HepG2 (cell line): ENCODE measurements around the gene ADGRE2. TPM values are rescaled to one million over a fixed set of nuclear protein-coding genes. Genes with fewer than 3 reads are reported as not detected.

ENCODE experiments used
- ATAC-seq: fragments of 200-7000 bp; cut with Tn5 transposase; 3 replicates; pipeline ENCODE4 v1.9.1; 2020; ENCODE audit warnings: mild to moderate bottlenecking, moderate library complexity
- BruUV-seq: library from RNA; stranded (reverse); fragments of 400-500 nt; replicated peaks from 2 replicates; lab custom pipeline; 2021; lab: Mats Ljungman, UMichigan
- CTCF ChIA-PET: fragments of 300-600 bp; formaldehyde crosslinking; extraction: SDS; loops from one replicate; lab custom pipeline; 2021; ENCODE audit warnings: low total read pairs, inconsistent platforms, low intra/inter-chr PET ratio; lab: Yijun Ruan, JAX
- POLR2A ChIA-PET: fragments of 350-600 bp; sonication (Branson Sonifier 250); formaldehyde crosslinking; loops from one replicate; lab custom pipeline; 2020; ENCODE audit warnings: antibody characterized with exemption, inconsistent platforms; lab: Yijun Ruan, JAX
- DNase-seq: peaks from one replicate; pipeline ENCODE4 v3.0.0-alpha.2; 2015; ENCODE audit warnings: low spot score
- FAIRE-seq: peaks from 3 replicates; lab custom pipeline; 2011; peaks lifted over from hg19 to GRCh38; lab: Jason Lieb, UNC
- H2AFZ ChIP-seq: one replicate; pipeline ENCODE4 v1.6.1; 2011; ENCODE audit warnings: low read length, inconsistent platforms
- H3K27ac ChIP-seq: fragments of 300-600 bp; 3 replicates; pipeline ENCODE4 v1.8.0; 2011; ENCODE audit warnings: mixed run types, mild to moderate bottlenecking, mixed read lengths, low read length, inconsistent platforms; ENCODE audit not compliant: insufficient read depth; ENCODE audit errors: extremely low read length
- H3K27me3 ChIP-seq, 2 experiments: fragments of 200-600 bp in 1 of 2; 2 replicates in 1 of 2; 3 replicates in 1 of 2; pipeline versions ENCODE4 v1.6.0 to v1.8.0; 2011; ENCODE audit warnings: low read length in 2 of 2, mild to moderate bottlenecking in 2 of 2, moderate library complexity in 2 of 2, inconsistent platforms in 1 of 2; ENCODE audit not compliant: insufficient read depth in 2 of 2, control insufficient read depth in 1 of 2
- H3K36me3 ChIP-seq, 2 experiments: fragments of 200-600 bp in 1 of 2; replicated peaks in 1 of 2; 2 replicates in 1 of 2; 3 replicates in 1 of 2; pipeline versions ENCODE4 v1.5.1 to v1.8.0; 2011; ENCODE audit warnings: low read length in 2 of 2, inconsistent platforms in 1 of 2; ENCODE audit not compliant: insufficient read depth in 2 of 2, control insufficient read depth in 1 of 2
- H3K4me1 ChIP-seq: 2 replicates; pipeline ENCODE4 v1.5.1; 2012; ENCODE audit warnings: low read length, inconsistent platforms; ENCODE audit not compliant: insufficient read depth
- H3K4me2 ChIP-seq: 2 replicates; pipeline ENCODE4 v1.6.0; 2011; ENCODE audit warnings: low read depth, low read length, inconsistent platforms
- H3K4me3 ChIP-seq, 3 experiments: fragments of 200-600 bp in 1 of 3; sonication (generic), shearing (Covaris generic) in 1 of 3; replicated peaks in 1 of 3; 2 replicates each; pipeline ENCODE4 v1.5.1; 2011 to 2016; ENCODE audit warnings: low read length in 3 of 3, inconsistent platforms in 2 of 3, low read depth in 2 of 3, mild to moderate bottlenecking in 2 of 3, control low read depth in 1 of 3, mixed read lengths in 1 of 3; ENCODE audit not compliant: insufficient read depth in 1 of 3
- H3K79me2 ChIP-seq: one replicate; pipeline ENCODE4 v1.6.1; 2011; ENCODE audit warnings: low read length, inconsistent platforms; ENCODE audit not compliant: insufficient read depth
- H3K9ac ChIP-seq: 2 replicates; pipeline ENCODE4 v1.6.0; 2011; ENCODE audit warnings: mild to moderate bottlenecking, low read depth, low read length, inconsistent platforms; ENCODE audit not compliant: insufficient read depth
- H3K9me3 ChIP-seq: 2 replicates; pipeline ENCODE4 v1.5.1; 2012; ENCODE audit warnings: mild to moderate bottlenecking, low read length
- H4K20me1 ChIP-seq: 2 replicates; pipeline ENCODE4 v1.6.0; 2011; ENCODE audit warnings: inconsistent platforms, mild to moderate bottlenecking, low read length, moderate library complexity; ENCODE audit not compliant: insufficient read depth
- ATM ChIP-seq: fragments of 450-650 bp; IDR thresholded peaks from 2 replicates; pipeline ENCODE4 v1.7.1; 2017; ENCODE audit warnings: mild to moderate bottlenecking, borderline replicate concordance
- HNRNPK ChIP-seq: fragments of 200-400 bp; formaldehyde crosslinking; IDR thresholded peaks from 2 replicates; pipeline ENCODE4 v1.6.1; 2018; ENCODE audit warnings: low read length, low read depth, moderate library complexity, mild to moderate bottlenecking; ENCODE audit not compliant: poor library complexity, severe bottlenecking
- JUNB ChIP-seq: sonication (generic); formaldehyde crosslinking; IDR thresholded peaks from 2 replicates; pipeline ENCODE4 v1.8.0; 2022; ENCODE audit warnings: missing genetic modification reagents, mild to moderate bottlenecking, borderline replicate concordance
- KDM5A ChIP-seq: fragments of 200-600 bp; sonication (generic); IDR thresholded peaks from 2 replicates; pipeline ENCODE4 v1.7.0; 2018; ENCODE audit warnings: antibody characterized with exemption, mild to moderate bottlenecking, low read length, borderline replicate concordance
- NCOR1 ChIP-seq: fragments of 200-600 bp; sonication (generic); IDR thresholded peaks from 2 replicates; pipeline ENCODE4 v1.7.0; 2017; ENCODE audit warnings: antibody characterized with exemption, low read length, borderline replicate concordance
- ZFP36 ChIP-seq: fragments of 150-350 bp; IDR thresholded peaks from 2 replicates; pipeline ENCODE4 v1.6.1; 2018; ENCODE audit warnings: borderline replicate concordance, low read length, low read depth; ENCODE audit not compliant: partially characterized antibody
- ZNF143 ChIP-seq: sonication (generic); formaldehyde crosslinking; IDR thresholded peaks from 2 replicates; pipeline ENCODE4 v1.4.0; 2020; ENCODE audit warnings: missing genetic modification reagents
- ZNF629 ChIP-seq: sonication (generic); formaldehyde crosslinking; conservative IDR thresholded peaks from 2 replicates; pipeline ENCODE4 v1.5.0; 2020; ENCODE audit warnings: missing genetic modification reagents
- ZSCAN9 ChIP-seq: IDR thresholded peaks from 2 replicates; pipeline ENCODE4 v1.6.1; 2016; ENCODE audit warnings: borderline replicate concordance
- WGBS: methylation state at CpG from one replicate; pipeline ENCODE4 v1.1.6; 2017; ENCODE audit warnings: low lambda C conversion rate; 5-methylcytosine and 5-hydroxymethylcytosine counted together
- in situ Hi-C: cut with HindIII; loops from 2 replicates; pipeline ENCODE4 v1.10.0; 2017; ENCODE audit warnings: low pct_unique_long_range_greater_than_20kb; ENCODE audit not compliant: extremely low pct_ligation_motif_present
- intact Hi-C: fragments of 100-400 bp; cut with micrococcal nuclease; formaldehyde crosslinking; loops from one replicate; pipeline ENCODE4 v1.10.0; 2022; ENCODE audit not compliant: unreplicated experiment
- polyA plus RNA-seq, 8 experiments: library from polyadenylated mRNA; depleted of rRNA in 3 of 8; stranded (reverse) in 7 of 8; unstranded in 1 of 8; fragments of >200 nt; fragmentation: Illumina TruSeq in 4 of 8; extraction: Trizol in 4 of 8; gene quantifications; 2 replicates each; pipeline versions ENCODE4 v1.2.1 to v1.2.3, GENCODE V29; 2011 to 2016; ENCODE audit warnings: low read depth in 4 of 8, missing spikeins in 1 of 8, mixed read lengths in 1 of 8; ENCODE audit not compliant: insufficient read depth in 1 of 8
- total RNA-seq, 5 experiments: library from RNA; depleted of rRNA; stranded (reverse); fragments of >200 nt; fragmentation: Illumina TruSeq; extraction: Trizol; gene quantifications; 2 replicates each; pipeline ENCODE4 v1.2.3, GENCODE V29; 2016; ENCODE audit warnings: low read depth in 1 of 5
- TF ChIP-seq, protein P1 (sequence below): sonication (generic); formaldehyde crosslinking; IDR thresholded peaks from 2 replicates; pipeline ENCODE4 v1.4.0; 2020; ENCODE audit warnings: missing genetic modification reagents, borderline replicate concordance
- TF ChIP-seq, protein P2 (sequence below): sonication (generic); formaldehyde crosslinking; IDR thresholded peaks from 2 replicates; pipeline ENCODE4 v1.4.0; 2020; ENCODE audit warnings: missing genetic modification reagents
- TF ChIP-seq, protein P3 (sequence below): sonication (generic); formaldehyde crosslinking; IDR thresholded peaks from 2 replicates; pipeline ENCODE4 v1.4.0; 2020; ENCODE audit warnings: missing genetic modification reagents, borderline replicate concordance
- TF ChIP-seq, protein P4 (sequence below), 2 experiments: sonication (generic) in 1 of 2; formaldehyde crosslinking in 1 of 2; IDR thresholded peaks; 2 replicates each; pipeline versions ENCODE4 v1.5.1 to v1.6.1; 2011 to 2020; ENCODE audit warnings: borderline replicate concordance in 1 of 2, low read depth in 1 of 2, low read length in 1 of 2, mild to moderate bottlenecking in 1 of 2, missing genetic modification reagents in 1 of 2, moderate library complexity in 1 of 2

ADGRE2 gene
- total and polyA plus RNA-seq, 2 of the 13 experiments (the other 11 are each of a cell fraction or from before 2014, with no cell fraction given), result 0.04 TPM; not detected in 1

DNA sequence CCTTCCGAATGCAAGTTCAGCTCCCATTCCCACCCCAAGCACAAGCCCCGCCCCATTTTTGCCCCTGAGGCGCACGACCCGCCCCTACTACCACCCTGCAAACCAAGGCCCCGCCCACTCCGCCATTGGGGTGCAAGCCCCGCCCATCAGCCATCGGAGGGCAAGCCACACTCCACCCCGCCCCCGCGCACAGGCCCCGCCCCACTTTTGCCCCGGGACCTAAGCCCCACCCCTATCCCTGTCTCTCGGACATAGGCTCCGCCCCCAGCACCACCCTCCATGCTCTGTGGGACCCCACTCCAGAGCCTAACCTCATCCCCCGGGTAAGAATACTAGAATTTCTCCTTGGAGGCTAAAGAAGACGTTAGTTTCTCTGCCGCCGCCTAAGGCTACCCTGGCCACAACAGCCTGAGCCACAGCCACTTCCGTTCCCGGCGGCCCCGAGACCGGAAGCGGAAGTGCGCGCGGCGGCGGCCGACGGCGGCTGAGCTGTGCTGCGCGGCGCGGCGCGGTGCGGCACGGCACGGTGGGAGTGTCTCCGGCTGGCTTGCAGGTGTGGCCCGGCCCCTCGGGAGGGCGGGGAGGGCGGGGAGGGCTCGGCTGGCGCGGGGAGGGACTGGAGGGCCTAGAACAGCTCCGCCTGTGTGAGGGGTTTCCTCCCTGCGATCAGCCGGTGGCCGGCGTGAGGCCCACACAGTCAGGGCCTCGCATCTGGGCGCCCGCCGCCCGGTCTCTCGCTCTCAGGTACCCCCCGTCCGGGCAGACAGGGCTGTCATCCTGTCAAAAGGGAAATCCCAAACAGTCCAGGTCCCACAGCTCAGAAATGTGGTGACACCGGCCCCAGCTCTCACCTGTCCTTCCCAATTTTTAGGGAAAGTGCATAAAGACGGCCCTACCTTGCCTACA, 88.5 kb downstream of the ADGRE2 start, which contains the start of gene ZNF333:
TSS of gene ZNF333 (plus strand) at position 451 of the 906 bp plus-strand sequence. CDS start 3,444 bp downstream, outside the sequence.
- Histone ChIP-seq H2AFZ (no peak within 1 kb of the TSS), H3K4me2 (peak within 1 kb of the TSS; percentile 70), H3K79me2 (no peaks in the 10 kb centered on the region), H3K27ac (peak within 1 kb of the TSS; percentile 94), H3K9ac (peak within 1 kb of the TSS; percentile 82), H3K4me3 (peak within 1 kb of the TSS; percentile 67 to 91 (median 77)), H3K27me3 (no peaks in the 10 kb centered on the region), H4K20me1 (no peaks in the 10 kb centered on the region), H3K9me3 (no peaks in the 10 kb centered on the region), H3K36me3 (peaks cover 0 to 3% of the 10 kb centered on the region in 2 experiments; a peak in 1 of 5 replicates), H3K4me1 (peaks cover 9% of the 10 kb centered on the region)
- intact Hi-C loops, result no loop called here
- ATAC-seq (peak; percentile 99), DNase-seq (peak; percentile 75), FAIRE-seq (no peak)
- BruUV-seq, result no TSS peak
- in situ Hi-C loops, result loop anchor here (5.0 kb wide), 1 partner anchor 118 kb away; the partner anchor contains the start of gene NDUFB7
- ChIA-PET CTCF (interaction anchor here (0.9 to 1.1 kb wide), 2 partner anchors 115 to 116 kb away, joined by 3 to 4 read pairs; no protein-coding TSS in a partner anchor), POLR2A (interaction anchor here (0.6 to 2.7 kb wide), 7 partner anchors 14 to 758 kb away, joined by 3 to 40 read pairs (median 5); partner anchors contain the start of genes DNAJB1 and NDUFB7)
- 6% methylated on average over 26 of the region's 66 CpGs for WGBS
- TF ChIP-seq JUNB (CRISPR knock-in tag), result no peak
- TF ChIP-seq, protein P1, sequence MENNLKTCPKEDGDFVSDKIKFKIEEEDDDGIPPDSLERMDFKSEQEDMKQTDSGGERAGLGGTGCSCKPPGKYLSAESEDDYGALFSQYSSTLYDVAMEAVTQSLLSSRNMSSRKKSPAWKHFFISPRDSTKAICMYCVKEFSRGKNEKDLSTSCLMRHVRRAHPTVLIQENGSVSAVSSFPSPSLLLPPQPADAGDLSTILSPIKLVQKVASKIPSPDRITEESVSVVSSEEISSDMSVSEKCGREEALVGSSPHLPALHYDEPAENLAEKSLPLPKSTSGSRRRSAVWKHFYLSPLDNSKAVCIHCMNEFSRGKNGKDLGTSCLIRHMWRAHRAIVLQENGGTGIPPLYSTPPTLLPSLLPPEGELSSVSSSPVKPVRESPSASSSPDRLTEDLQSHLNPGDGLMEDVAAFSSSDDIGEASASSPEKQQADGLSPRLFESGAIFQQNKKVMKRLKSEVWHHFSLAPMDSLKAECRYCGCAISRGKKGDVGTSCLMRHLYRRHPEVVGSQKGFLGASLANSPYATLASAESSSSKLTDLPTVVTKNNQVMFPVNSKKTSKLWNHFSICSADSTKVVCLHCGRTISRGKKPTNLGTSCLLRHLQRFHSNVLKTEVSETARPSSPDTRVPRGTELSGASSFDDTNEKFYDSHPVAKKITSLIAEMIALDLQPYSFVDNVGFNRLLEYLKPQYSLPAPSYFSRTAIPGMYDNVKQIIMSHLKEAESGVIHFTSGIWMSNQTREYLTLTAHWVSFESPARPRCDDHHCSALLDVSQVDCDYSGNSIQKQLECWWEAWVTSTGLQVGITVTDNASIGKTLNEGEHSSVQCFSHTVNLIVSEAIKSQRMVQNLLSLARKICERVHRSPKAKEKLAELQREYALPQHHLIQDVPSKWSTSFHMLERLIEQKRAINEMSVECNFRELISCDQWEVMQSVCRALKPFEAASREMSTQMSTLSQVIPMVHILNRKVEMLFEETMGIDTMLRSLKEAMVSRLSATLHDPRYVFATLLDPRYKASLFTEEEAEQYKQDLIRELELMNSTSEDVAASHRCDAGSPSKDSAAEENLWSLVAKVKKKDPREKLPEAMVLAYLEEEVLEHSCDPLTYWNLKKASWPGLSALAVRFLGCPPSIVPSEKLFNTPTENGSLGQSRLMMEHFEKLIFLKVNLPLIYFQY (CRISPR knock-in tag), result no peak
- TF ChIP-seq KDM5A, result peak; percentile 71; the same call in 1 of the 2 replicates
- no peak for TF ChIP-seq ZNF629 (CRISPR knock-in tag)
- TF ChIP-seq, protein P2, sequence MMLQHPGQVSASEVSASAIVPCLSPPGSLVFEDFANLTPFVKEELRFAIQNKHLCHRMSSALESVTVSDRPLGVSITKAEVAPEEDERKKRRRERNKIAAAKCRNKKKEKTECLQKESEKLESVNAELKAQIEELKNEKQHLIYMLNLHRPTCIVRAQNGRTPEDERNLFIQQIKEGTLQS (CRISPR knock-in tag), result 0 out of 2 replicates have a peak, but pooled peaks have one; percentile 5
- TF ChIP-seq, protein P3, sequence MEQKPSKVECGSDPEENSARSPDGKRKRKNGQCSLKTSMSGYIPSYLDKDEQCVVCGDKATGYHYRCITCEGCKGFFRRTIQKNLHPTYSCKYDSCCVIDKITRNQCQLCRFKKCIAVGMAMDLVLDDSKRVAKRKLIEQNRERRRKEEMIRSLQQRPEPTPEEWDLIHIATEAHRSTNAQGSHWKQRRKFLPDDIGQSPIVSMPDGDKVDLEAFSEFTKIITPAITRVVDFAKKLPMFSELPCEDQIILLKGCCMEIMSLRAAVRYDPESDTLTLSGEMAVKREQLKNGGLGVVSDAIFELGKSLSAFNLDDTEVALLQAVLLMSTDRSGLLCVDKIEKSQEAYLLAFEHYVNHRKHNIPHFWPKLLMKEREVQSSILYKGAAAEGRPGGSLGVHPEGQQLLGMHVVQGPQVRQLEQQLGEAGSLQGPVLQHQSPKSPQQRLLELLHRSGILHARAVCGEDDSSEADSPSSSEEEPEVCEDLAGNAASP (CRISPR knock-in tag), result no peak
- TF ChIP-seq ZSCAN9 (CRISPR knock-in tag), result no peak
- no peak for TF ChIP-seq NCOR1
- no peak for TF ChIP-seq ZFP36
- TF ChIP-seq, protein P4, sequence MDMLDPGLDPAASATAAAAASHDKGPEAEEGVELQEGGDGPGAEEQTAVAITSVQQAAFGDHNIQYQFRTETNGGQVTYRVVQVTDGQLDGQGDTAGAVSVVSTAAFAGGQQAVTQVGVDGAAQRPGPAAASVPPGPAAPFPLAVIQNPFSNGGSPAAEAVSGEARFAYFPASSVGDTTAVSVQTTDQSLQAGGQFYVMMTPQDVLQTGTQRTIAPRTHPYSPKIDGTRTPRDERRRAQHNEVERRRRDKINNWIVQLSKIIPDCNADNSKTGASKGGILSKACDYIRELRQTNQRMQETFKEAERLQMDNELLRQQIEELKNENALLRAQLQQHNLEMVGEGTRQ (IDR thresholded peaks at IDR 0.05; ENCODE audit: low read depth, low read length), result no peak
- TF ChIP-seq, protein P4 (CRISPR knock-in tag; IDR thresholded peaks at IDR 0.05; ENCODE audit: borderline replicate concordance), result no peak
- TF ChIP-seq ZNF143 (CRISPR knock-in tag), result peak; percentile 85
- TF ChIP-seq HNRNPK, result peak; percentile 52
- no peak for TF ChIP-seq ATM
